K562 (cell line): Measurements from ENCODE around the gene CAV1. TPM values are rescaled to one million over a fixed set of nuclear protein-coding genes. Genes with fewer than 3 reads are reported as not detected.

ENCODE experiments used
- ARID3B ChIP-seq: fragments of 250-450 bp; sonication (Bioruptor Pico); IDR thresholded peaks from 2 replicates; pipeline ENCODE4 v1.4.0; 2020; ENCODE audit warnings: borderline replicate concordance
- BMI1 ChIP-seq: fragments of 150-350 bp; IDR thresholded peaks from 2 replicates; pipeline ENCODE4 v1.6.1; 2014; ENCODE audit warnings: low read length
- CBFA2T3 ChIP-seq: fragments of 450-650 bp; IDR thresholded peaks from 2 replicates; pipeline ENCODE4 v1.6.1; 2017
- CHAMP1 ChIP-seq: fragments of 450-650 bp; IDR thresholded peaks from 2 replicates; pipeline ENCODE4 v1.6.1; 2016; ENCODE audit warnings: mild to moderate bottlenecking
- DNMT1 ChIP-seq: fragments of 450-650 bp; IDR thresholded peaks from 2 replicates; pipeline ENCODE4 v1.6.1; 2016; ENCODE audit warnings: antibody characterized with exemption, mild to moderate bottlenecking
- E4F1 ChIP-seq: fragments of 250-450 bp; sonication (Bioruptor Pico); IDR thresholded peaks from 2 replicates; pipeline ENCODE4 v1.5.0; 2021; ENCODE audit warnings: mild to moderate bottlenecking, borderline replicate concordance
- ELF1 ChIP-seq: fragments of 200-800 bp; sonication (Bioruptor generic); IDR thresholded peaks from 2 replicates; pipeline ENCODE4 v1.6.1; 2016; ENCODE audit warnings: missing genetic modification characterization, missing compliant biosample characterization
- ERF ChIP-seq: fragments of 450-650 bp; formaldehyde crosslinking; IDR thresholded peaks from 2 replicates; pipeline ENCODE4 v1.4.0; 2020; ENCODE audit warnings: mild to moderate bottlenecking, mixed read lengths
- HBP1 ChIP-seq: fragments of 450-650 bp; formaldehyde crosslinking; IDR thresholded peaks from 2 replicates; pipeline ENCODE4 v1.4.0; 2022; ENCODE audit warnings: missing genetic modification characterization
- HNRNPL ChIP-seq: fragments of 200-400 bp; formaldehyde crosslinking; IDR thresholded peaks from 2 replicates; pipeline ENCODE4 v1.6.1; 2017; ENCODE audit warnings: low read depth, mild to moderate bottlenecking, low read length
- KAT8 ChIP-seq: fragments of 450-650 bp; IDR thresholded peaks from 2 replicates; pipeline ENCODE4 v1.6.1; 2016; ENCODE audit warnings: low read depth, mild to moderate bottlenecking
- MAFG ChIP-seq: fragments of 450-650 bp; conservative IDR thresholded peaks from 2 replicates; pipeline ENCODE4 v1.6.1; 2016; ENCODE audit warnings: missing genetic modification characterization, missing compliant biosample characterization
- MAZ ChIP-seq, 2 experiments: fragments of 450-650 bp in 1 of 2; sonication (generic) in 1 of 2; formaldehyde crosslinking; IDR thresholded peaks in 1 of 2; conservative IDR thresholded peaks in 1 of 2; 2 replicates each; pipeline versions ENCODE4 v1.4.0 to v1.5.0; 2020; ENCODE audit warnings: mild to moderate bottlenecking in 1 of 2, missing genetic modification reagents in 1 of 2
- MCM5 ChIP-seq: fragments of 450-650 bp; IDR thresholded peaks from 2 replicates; pipeline ENCODE4 v1.6.1; 2016; ENCODE audit warnings: low read depth
- MXI1 ChIP-seq: IDR thresholded peaks from 2 replicates; pipeline ENCODE4 v1.6.1; 2011; ENCODE audit warnings: low read depth, mild to moderate bottlenecking, improper control_type of control experiment, low read length
- PHTF2 ChIP-seq: fragments of 250-450 bp; sonication (Bioruptor Pico); IDR thresholded peaks from 2 replicates; pipeline ENCODE4 v1.5.0; 2021; ENCODE audit warnings: mild to moderate bottlenecking
- SMARCC2 ChIP-seq: fragments of 450-650 bp; IDR thresholded peaks from 2 replicates; pipeline ENCODE4 v1.6.1; 2017; ENCODE audit warnings: antibody characterized with exemption, moderate library complexity, mild to moderate bottlenecking, low read depth
- TAF9B ChIP-seq: fragments of 450-650 bp; IDR thresholded peaks from 2 replicates; pipeline ENCODE4 v1.6.1; 2018; ENCODE audit warnings: mild to moderate bottlenecking; ENCODE audit not compliant: partially characterized antibody
- ZNF134 ChIP-seq: fragments of 250-450 bp; sonication (Bioruptor Pico); conservative IDR thresholded peaks from 2 replicates; pipeline ENCODE4 v1.4.0; 2020
- polyA plus RNA-seq, 8 experiments: library from polyadenylated mRNA; depleted of rRNA in 4 of 8; stranded (reverse) in 5 of 8; unstranded in 3 of 8; fragments of >200 nt; fragmentation: Nextera tagmentation in 2 of 8; fragmentation: Illumina TruSeq in 1 of 8; extraction: Ambion mirVana in 2 of 8; extraction: Trizol in 1 of 8; gene quantifications; 2 replicates each; pipeline versions ENCODE4 v1.2.1 to v1.2.3, GENCODE V29; 2011 to 2014; ENCODE audit warnings: inconsistent platforms in 1 of 8, missing spikeins in 1 of 8
- total RNA-seq, 7 experiments: library from RNA; depleted of rRNA in 6 of 7; stranded (reverse); fragments of >200 nt in 6 of 7; fragmentation: Illumina TruSeq in 2 of 7; extraction: Trizol in 2 of 7; gene quantifications; 2 replicates each; pipeline versions ENCODE4 v1.2.1 to v1.2.3, GENCODE V29; 2011 to 2021; ENCODE audit warnings: low replicate concordance in 1 of 7

Gene CAV1
- total and polyA plus RNA-seq, 9 of the 15 experiments (the other 6 are each of a cell fraction or from before 2014, with no cell fraction given): 0.08 to 1.5 (median 0.63) TPM

GRCh38 chr7:116491887-116492653 lies 32.8 kb upstream of the CAV1 start (continued):
- TF ChIP-seq ARID3B (CRISPR knock-in tag) (no peak), KAT8 (no peak), HNRNPL (no peak), MXI1 (no peak), MAZ (CRISPR knock-in tag; conservative IDR thresholded peaks at IDR 0.05 in 1 of 2, IDR thresholded peaks at IDR 0.05 in 1 of 2) (peak in 1 of 2 experiments; percentile 25; a peak in 1 of 4 replicates), ELF1 (no peak), MAFG (tag) (peak; percentile 91), E4F1 (CRISPR knock-in tag) (no peak), SMARCC2 (peak; percentile 73; the same call in 1 of the 2 replicates), CHAMP1 (no peak), TAF9B (no peak), CBFA2T3 (0 out of 2 replicates have a peak, but pooled peaks have one; percentile 26), ERF (CRISPR knock-in tag) (no peak), MCM5 (no peak), BMI1 (no peak), HBP1 (CRISPR knock-in tag) (no peak), DNMT1 (no peak), PHTF2 (no peak), ZNF134 (CRISPR knock-in tag) (no peak)
